Measurements from ENCODE around the gene EYA2. TPM values are rescaled to one million over a fixed set of nuclear protein-coding genes. Genes with fewer than 3 reads are reported as not detected.

The EYA2 gene
- total RNA-seq, 1 experiment from 2014 or later, result not detected

- no peak overlapping the region for H3K27ac Mint-ChIP-seq (ENCODE audit: low read depth, unreplicated experiment)
Observed at GRCh38 chr20:47089151-47089550, 194.5 kb downstream of the EYA2 start.

GRCh38 chr20:47090835-47091234, 196.2 kb downstream of the EYA2 start:
- Mint-ChIP-seq H3K27ac (ENCODE audit: low read depth, unreplicated experiment) (no peak overlapping the region), H3K36me3 (ENCODE audit: insufficient read depth, unreplicated experiment) (no peaks in the 10 kb centered on the region), H3K4me3 (ENCODE audit: unreplicated experiment) (no peak overlapping the region), H3K4me1 (ENCODE audit: insufficient read depth, unreplicated experiment) (no peaks in the 10 kb centered on the region), H3K9me3 (ENCODE audit: unreplicated experiment) (peaks cover 7% of the 10 kb centered on the region), H3K27me3 (ENCODE audit: insufficient read depth, unreplicated experiment) (no peaks in the 10 kb centered on the region)
- no peak for TF ChIP-seq CTCF (IDR thresholded peaks at IDR 0.05; ENCODE audit: unreplicated experiment)
- POLR2A ChIA-PET, result interaction anchor here (0.5 to 0.7 kb wide), 2 partner anchors 35 to 269 kb away, joined by 3 read pairs; no protein-coding TSS in a partner anchor
- CTCF ChIA-PET, result interaction anchor here (0.6 to 0.7 kb wide), 2 partner anchors 156 to 1646 kb away, joined by 3 to 5 read pairs; no protein-coding TSS in a partner anchor
- no peak for DNase-seq (ENCODE audit: unreplicated experiment)
- intact Hi-C loops (cut with micrococcal nuclease), result no loop called here
- BruUV-seq (replicated peaks), result no TSS peak

More at GRCh38 chr20:47089151-47089550, 194.5 kb downstream of the EYA2 start:
- POLR2A ChIA-PET, result no interaction called here
- CTCF ChIA-PET, result no interaction called here
- Mint-ChIP-seq H3K4me1 (ENCODE audit: insufficient read depth, unreplicated experiment) (no peaks in the 10 kb centered on the region), H3K36me3 (ENCODE audit: insufficient read depth, unreplicated experiment) (no peaks in the 10 kb centered on the region), H3K9me3 (ENCODE audit: unreplicated experiment) (no peaks in the 10 kb centered on the region), H3K27me3 (ENCODE audit: insufficient read depth, unreplicated experiment) (no peaks in the 10 kb centered on the region), H3K4me3 (ENCODE audit: unreplicated experiment) (no peak overlapping the region)
- intact Hi-C loops (cut with micrococcal nuclease), result no loop called here
- no peak for TF ChIP-seq CTCF (IDR thresholded peaks at IDR 0.05; ENCODE audit: unreplicated experiment)
- BruUV-seq (replicated peaks), result no TSS peak
- DNase-seq (ENCODE audit: unreplicated experiment), result no peak

GRCh38 chr20:47093320-47093966, 198.8 kb downstream of the EYA2 start:
- ChIA-PET CTCF (interaction anchor here (0.6 kb wide), 1 partner anchor 36 kb away, joined by 3 read pairs; no protein-coding TSS in a partner anchor), POLR2A (no interaction called here)

GRCh38 chr20:47095690-47096089, 201.0 kb downstream of the EYA2 start:
- Mint-ChIP-seq H3K9me3 (ENCODE audit: unreplicated experiment) (peaks cover 9% of the 10 kb centered on the region), H3K4me3 (ENCODE audit: unreplicated experiment) (no peak overlapping the region), H3K36me3 (ENCODE audit: insufficient read depth, unreplicated experiment) (no peaks in the 10 kb centered on the region), H3K27me3 (ENCODE audit: insufficient read depth, unreplicated experiment) (no peaks in the 10 kb centered on the region), H3K4me1 (ENCODE audit: insufficient read depth, unreplicated experiment) (no peaks in the 10 kb centered on the region), H3K27ac (ENCODE audit: low read depth, unreplicated experiment) (no peak overlapping the region)
- no peak for TF ChIP-seq CTCF (IDR thresholded peaks at IDR 0.05; ENCODE audit: unreplicated experiment)
- ChIA-PET POLR2A (no interaction called here), CTCF (no interaction called here)
- BruUV-seq (replicated peaks), result no TSS peak
- DNase-seq (ENCODE audit: unreplicated experiment), result no peak
- intact Hi-C loops (cut with micrococcal nuclease), result no loop called here

More at GRCh38 chr20:47093320-47093966, 198.8 kb downstream of the EYA2 start:
- H3K27me3 Mint-ChIP-seq (ENCODE audit: insufficient read depth, unreplicated experiment), result no peaks in the 10 kb centered on the region
- no peak for TF ChIP-seq CTCF (IDR thresholded peaks at IDR 0.05; ENCODE audit: unreplicated experiment)
- no peaks in the 10 kb centered on the region for H3K4me1 Mint-ChIP-seq (ENCODE audit: insufficient read depth, unreplicated experiment)
- no peak for DNase-seq (ENCODE audit: unreplicated experiment)
- no peak overlapping the region for H3K27ac Mint-ChIP-seq (ENCODE audit: low read depth, unreplicated experiment)
- H3K4me3 Mint-ChIP-seq (ENCODE audit: unreplicated experiment), result no peak overlapping the region
- BruUV-seq (replicated peaks), result no TSS peak
- H3K36me3 Mint-ChIP-seq (ENCODE audit: insufficient read depth, unreplicated experiment), result no peaks in the 10 kb centered on the region
- intact Hi-C loops (cut with micrococcal nuclease), result no loop called here
- peaks cover 9% of the 10 kb centered on the region for H3K9me3 Mint-ChIP-seq (ENCODE audit: unreplicated experiment)

Data from MCF 10A (cell line).